HepG2 (cell line): ENCODE measurements around the gene TMEM154. TPM values are rescaled to one million over a fixed set of nuclear protein-coding genes. Genes with fewer than 3 reads are reported as not detected.

Experiments used
- ATAC-seq: fragments of 200-7000 bp; cut with Tn5 transposase; 3 replicates; pipeline ENCODE4 v1.9.1; 2020; ENCODE audit warnings: mild to moderate bottlenecking, moderate library complexity
- BruUV-seq: library from RNA; stranded (reverse); fragments of 400-500 nt; replicated peaks from 2 replicates; lab custom pipeline; 2021; lab: Mats Ljungman, UMichigan
- CTCF ChIA-PET: fragments of 300-600 bp; formaldehyde crosslinking; extraction: SDS; loops from one replicate; lab custom pipeline; 2021; ENCODE audit warnings: low total read pairs, inconsistent platforms, low intra/inter-chr PET ratio; lab: Yijun Ruan, JAX
- POLR2A ChIA-PET: fragments of 350-600 bp; sonication (Branson Sonifier 250); formaldehyde crosslinking; loops from one replicate; lab custom pipeline; 2020; ENCODE audit warnings: antibody characterized with exemption, inconsistent platforms; lab: Yijun Ruan, JAX
- DNase-seq: peaks from one replicate; pipeline ENCODE4 v3.0.0-alpha.2; 2015; ENCODE audit warnings: low spot score
- FAIRE-seq: peaks from 3 replicates; lab custom pipeline; 2011; peaks lifted over from hg19 to GRCh38; lab: Jason Lieb, UNC
- H2AFZ ChIP-seq: one replicate; pipeline ENCODE4 v1.6.1; 2011; ENCODE audit warnings: low read length, inconsistent platforms
- H3K27ac ChIP-seq: fragments of 300-600 bp; 3 replicates; pipeline ENCODE4 v1.8.0; 2011; ENCODE audit warnings: mixed run types, mild to moderate bottlenecking, mixed read lengths, low read length, inconsistent platforms; ENCODE audit not compliant: insufficient read depth; ENCODE audit errors: extremely low read length
- H3K27me3 ChIP-seq, 2 experiments: fragments of 200-600 bp in 1 of 2; 2 replicates in 1 of 2; 3 replicates in 1 of 2; pipeline versions ENCODE4 v1.6.0 to v1.8.0; 2011; ENCODE audit warnings: low read length in 2 of 2, mild to moderate bottlenecking in 2 of 2, moderate library complexity in 2 of 2, inconsistent platforms in 1 of 2; ENCODE audit not compliant: insufficient read depth in 2 of 2, control insufficient read depth in 1 of 2
- H3K36me3 ChIP-seq, 2 experiments: fragments of 200-600 bp in 1 of 2; replicated peaks in 1 of 2; 2 replicates in 1 of 2; 3 replicates in 1 of 2; pipeline versions ENCODE4 v1.5.1 to v1.8.0; 2011; ENCODE audit warnings: low read length in 2 of 2, inconsistent platforms in 1 of 2; ENCODE audit not compliant: insufficient read depth in 2 of 2, control insufficient read depth in 1 of 2
- H3K4me1 ChIP-seq: 2 replicates; pipeline ENCODE4 v1.5.1; 2012; ENCODE audit warnings: low read length, inconsistent platforms; ENCODE audit not compliant: insufficient read depth
- H3K4me2 ChIP-seq: 2 replicates; pipeline ENCODE4 v1.6.0; 2011; ENCODE audit warnings: low read depth, low read length, inconsistent platforms
- H3K4me3 ChIP-seq, 3 experiments: fragments of 200-600 bp in 1 of 3; sonication (generic), shearing (Covaris generic) in 1 of 3; replicated peaks in 1 of 3; 2 replicates each; pipeline ENCODE4 v1.5.1; 2011 to 2016; ENCODE audit warnings: low read length in 3 of 3, inconsistent platforms in 2 of 3, low read depth in 2 of 3, mild to moderate bottlenecking in 2 of 3, control low read depth in 1 of 3, mixed read lengths in 1 of 3; ENCODE audit not compliant: insufficient read depth in 1 of 3
- H3K79me2 ChIP-seq: one replicate; pipeline ENCODE4 v1.6.1; 2011; ENCODE audit warnings: low read length, inconsistent platforms; ENCODE audit not compliant: insufficient read depth
- H3K9ac ChIP-seq: 2 replicates; pipeline ENCODE4 v1.6.0; 2011; ENCODE audit warnings: mild to moderate bottlenecking, low read depth, low read length, inconsistent platforms; ENCODE audit not compliant: insufficient read depth
- H3K9me3 ChIP-seq: 2 replicates; pipeline ENCODE4 v1.5.1; 2012; ENCODE audit warnings: mild to moderate bottlenecking, low read length
- H4K20me1 ChIP-seq: 2 replicates; pipeline ENCODE4 v1.6.0; 2011; ENCODE audit warnings: inconsistent platforms, mild to moderate bottlenecking, low read length, moderate library complexity; ENCODE audit not compliant: insufficient read depth
- ARNTL ChIP-seq: sonication (generic); formaldehyde crosslinking; IDR thresholded peaks from 2 replicates; pipeline ENCODE4 v1.4.0; 2020; ENCODE audit warnings: mild to moderate bottlenecking, missing genetic modification reagents
- CAMTA2 ChIP-seq: sonication (generic); formaldehyde crosslinking; IDR thresholded peaks from 2 replicates; pipeline ENCODE4 v1.4.0; 2020; ENCODE audit warnings: mild to moderate bottlenecking, missing genetic modification reagents, borderline replicate concordance
- HMG20B ChIP-seq: conservative IDR thresholded peaks from 2 replicates; pipeline ENCODE4 v1.6.1; 2016; ENCODE audit warnings: missing genetic modification reagents, missing compliant biosample characterization
- RFXANK ChIP-seq: IDR thresholded peaks from 2 replicates; pipeline ENCODE4 v1.6.1; 2016
- TGIF2 ChIP-seq: IDR thresholded peaks from 2 replicates; pipeline ENCODE4 v1.6.1; 2016; ENCODE audit warnings: control low read depth, missing compliant biosample characterization
- XRCC5 ChIP-seq: fragments of 200-400 bp; formaldehyde crosslinking; optimal IDR thresholded peaks from 2 replicates; pipeline ENCODE3; 2017; ENCODE audit warnings: mild to moderate bottlenecking, low read length
- ZNF589 ChIP-seq: sonication (generic); formaldehyde crosslinking; conservative IDR thresholded peaks from 2 replicates; pipeline ENCODE4 v1.8.0; 2022; ENCODE audit warnings: mild to moderate bottlenecking, moderate library complexity, missing genetic modification reagents
- WGBS: methylation state at CpG from one replicate; pipeline ENCODE4 v1.1.6; 2017; ENCODE audit warnings: low lambda C conversion rate; 5-methylcytosine and 5-hydroxymethylcytosine counted together
- in situ Hi-C: cut with HindIII; loops from 2 replicates; pipeline ENCODE4 v1.10.0; 2017; ENCODE audit warnings: low pct_unique_long_range_greater_than_20kb; ENCODE audit not compliant: extremely low pct_ligation_motif_present
- intact Hi-C: fragments of 100-400 bp; cut with micrococcal nuclease; formaldehyde crosslinking; loops from one replicate; pipeline ENCODE4 v1.10.0; 2022; ENCODE audit not compliant: unreplicated experiment
- polyA plus RNA-seq, 8 experiments: library from polyadenylated mRNA; depleted of rRNA in 3 of 8; stranded (reverse) in 7 of 8; unstranded in 1 of 8; fragments of >200 nt; fragmentation: Illumina TruSeq in 4 of 8; extraction: Trizol in 4 of 8; gene quantifications; 2 replicates each; pipeline versions ENCODE4 v1.2.1 to v1.2.3, GENCODE V29; 2011 to 2016; ENCODE audit warnings: low read depth in 4 of 8, missing spikeins in 1 of 8, mixed read lengths in 1 of 8; ENCODE audit not compliant: insufficient read depth in 1 of 8
- total RNA-seq, 5 experiments: library from RNA; depleted of rRNA; stranded (reverse); fragments of >200 nt; fragmentation: Illumina TruSeq; extraction: Trizol; gene quantifications; 2 replicates each; pipeline ENCODE4 v1.2.3, GENCODE V29; 2016; ENCODE audit warnings: low read depth in 1 of 5
- TF ChIP-seq, protein P1 (sequence below): sonication (generic); formaldehyde crosslinking; IDR thresholded peaks from 2 replicates; pipeline ENCODE4 v1.9.0; 2021; ENCODE audit warnings: mild to moderate bottlenecking, missing genetic modification reagents
- TF ChIP-seq, protein P2 (sequence below): sonication (generic); formaldehyde crosslinking; IDR thresholded peaks from 2 replicates; pipeline ENCODE4 v1.5.1; 2020; ENCODE audit warnings: mild to moderate bottlenecking, missing genetic modification reagents, moderate library complexity

The TMEM154 gene
- total and polyA plus RNA-seq, 2 of the 13 experiments (the other 11 are each of a cell fraction or from before 2014, with no cell fraction given), result 0.03 TPM; not detected in 1

GRCh38 chr4:152591876-152592275 is 87.9 kb downstream of the TMEM154 start (continued):
- TF ChIP-seq, protein P1, sequence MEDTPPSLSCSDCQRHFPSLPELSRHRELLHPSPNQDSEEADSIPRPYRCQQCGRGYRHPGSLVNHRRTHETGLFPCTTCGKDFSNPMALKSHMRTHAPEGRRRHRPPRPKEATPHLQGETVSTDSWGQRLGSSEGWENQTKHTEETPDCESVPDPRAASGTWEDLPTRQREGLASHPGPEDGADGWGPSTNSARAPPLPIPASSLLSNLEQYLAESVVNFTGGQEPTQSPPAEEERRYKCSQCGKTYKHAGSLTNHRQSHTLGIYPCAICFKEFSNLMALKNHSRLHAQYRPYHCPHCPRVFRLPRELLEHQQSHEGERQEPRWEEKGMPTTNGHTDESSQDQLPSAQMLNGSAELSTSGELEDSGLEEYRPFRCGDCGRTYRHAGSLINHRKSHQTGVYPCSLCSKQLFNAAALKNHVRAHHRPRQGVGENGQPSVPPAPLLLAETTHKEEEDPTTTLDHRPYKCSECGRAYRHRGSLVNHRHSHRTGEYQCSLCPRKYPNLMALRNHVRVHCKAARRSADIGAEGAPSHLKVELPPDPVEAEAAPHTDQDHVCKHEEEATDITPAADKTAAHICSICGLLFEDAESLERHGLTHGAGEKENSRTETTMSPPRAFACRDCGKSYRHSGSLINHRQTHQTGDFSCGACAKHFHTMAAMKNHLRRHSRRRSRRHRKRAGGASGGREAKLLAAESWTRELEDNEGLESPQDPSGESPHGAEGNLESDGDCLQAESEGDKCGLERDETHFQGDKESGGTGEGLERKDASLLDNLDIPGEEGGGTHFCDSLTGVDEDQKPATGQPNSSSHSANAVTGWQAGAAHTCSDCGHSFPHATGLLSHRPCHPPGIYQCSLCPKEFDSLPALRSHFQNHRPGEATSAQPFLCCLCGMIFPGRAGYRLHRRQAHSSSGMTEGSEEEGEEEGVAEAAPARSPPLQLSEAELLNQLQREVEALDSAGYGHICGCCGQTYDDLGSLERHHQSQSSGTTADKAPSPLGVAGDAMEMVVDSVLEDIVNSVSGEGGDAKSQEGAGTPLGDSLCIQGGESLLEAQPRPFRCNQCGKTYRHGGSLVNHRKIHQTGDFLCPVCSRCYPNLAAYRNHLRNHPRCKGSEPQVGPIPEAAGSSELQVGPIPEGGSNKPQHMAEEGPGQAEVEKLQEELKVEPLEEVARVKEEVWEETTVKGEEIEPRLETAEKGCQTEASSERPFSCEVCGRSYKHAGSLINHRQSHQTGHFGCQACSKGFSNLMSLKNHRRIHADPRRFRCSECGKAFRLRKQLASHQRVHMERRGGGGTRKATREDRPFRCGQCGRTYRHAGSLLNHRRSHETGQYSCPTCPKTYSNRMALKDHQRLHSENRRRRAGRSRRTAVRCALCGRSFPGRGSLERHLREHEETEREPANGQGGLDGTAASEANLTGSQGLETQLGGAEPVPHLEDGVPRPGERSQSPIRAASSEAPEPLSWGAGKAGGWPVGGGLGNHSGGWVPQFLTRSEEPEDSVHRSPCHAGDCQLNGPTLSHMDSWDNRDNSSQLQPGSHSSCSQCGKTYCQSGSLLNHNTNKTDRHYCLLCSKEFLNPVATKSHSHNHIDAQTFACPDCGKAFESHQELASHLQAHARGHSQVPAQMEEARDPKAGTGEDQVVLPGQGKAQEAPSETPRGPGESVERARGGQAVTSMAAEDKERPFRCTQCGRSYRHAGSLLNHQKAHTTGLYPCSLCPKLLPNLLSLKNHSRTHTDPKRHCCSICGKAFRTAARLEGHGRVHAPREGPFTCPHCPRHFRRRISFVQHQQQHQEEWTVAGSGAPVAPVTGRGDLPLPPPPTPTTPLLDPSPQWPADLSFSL (CRISPR knock-in tag), result no peak
- no peak for TF ChIP-seq CAMTA2 (CRISPR knock-in tag)
- no peak for TF ChIP-seq TGIF2 (CRISPR knock-in tag)
- TF ChIP-seq ZNF589 (CRISPR knock-in tag), result no peak
- TF ChIP-seq ARNTL, result no peak

- Histone ChIP-seq H3K4me1 (peaks cover 18% of the 10 kb centered on the region), H3K79me2 (no peaks in the 10 kb centered on the region), H3K27me3 (peaks cover 0 to 19% of the 10 kb centered on the region in 2 experiments; a peak in 3 of 5 replicates), H3K4me2 (peak overlapping the region; percentile 76), H3K36me3 (no peaks in the 10 kb centered on the region), H3K27ac (no peak overlapping the region), H3K4me3 (peak overlapping the region in 2 of 3 experiments; percentile 37 to 53; a peak in 5 of 6 replicates), H4K20me1 (no peaks in the 10 kb centered on the region), H2AFZ (no peak overlapping the region), H3K9ac (no peak overlapping the region), H3K9me3 (no peaks in the 10 kb centered on the region)
- 0% methylated on average over 2 of the region's 13 CpGs for WGBS
- TF ChIP-seq HMG20B (CRISPR knock-in tag), result no peak
- TF ChIP-seq, protein P2, sequence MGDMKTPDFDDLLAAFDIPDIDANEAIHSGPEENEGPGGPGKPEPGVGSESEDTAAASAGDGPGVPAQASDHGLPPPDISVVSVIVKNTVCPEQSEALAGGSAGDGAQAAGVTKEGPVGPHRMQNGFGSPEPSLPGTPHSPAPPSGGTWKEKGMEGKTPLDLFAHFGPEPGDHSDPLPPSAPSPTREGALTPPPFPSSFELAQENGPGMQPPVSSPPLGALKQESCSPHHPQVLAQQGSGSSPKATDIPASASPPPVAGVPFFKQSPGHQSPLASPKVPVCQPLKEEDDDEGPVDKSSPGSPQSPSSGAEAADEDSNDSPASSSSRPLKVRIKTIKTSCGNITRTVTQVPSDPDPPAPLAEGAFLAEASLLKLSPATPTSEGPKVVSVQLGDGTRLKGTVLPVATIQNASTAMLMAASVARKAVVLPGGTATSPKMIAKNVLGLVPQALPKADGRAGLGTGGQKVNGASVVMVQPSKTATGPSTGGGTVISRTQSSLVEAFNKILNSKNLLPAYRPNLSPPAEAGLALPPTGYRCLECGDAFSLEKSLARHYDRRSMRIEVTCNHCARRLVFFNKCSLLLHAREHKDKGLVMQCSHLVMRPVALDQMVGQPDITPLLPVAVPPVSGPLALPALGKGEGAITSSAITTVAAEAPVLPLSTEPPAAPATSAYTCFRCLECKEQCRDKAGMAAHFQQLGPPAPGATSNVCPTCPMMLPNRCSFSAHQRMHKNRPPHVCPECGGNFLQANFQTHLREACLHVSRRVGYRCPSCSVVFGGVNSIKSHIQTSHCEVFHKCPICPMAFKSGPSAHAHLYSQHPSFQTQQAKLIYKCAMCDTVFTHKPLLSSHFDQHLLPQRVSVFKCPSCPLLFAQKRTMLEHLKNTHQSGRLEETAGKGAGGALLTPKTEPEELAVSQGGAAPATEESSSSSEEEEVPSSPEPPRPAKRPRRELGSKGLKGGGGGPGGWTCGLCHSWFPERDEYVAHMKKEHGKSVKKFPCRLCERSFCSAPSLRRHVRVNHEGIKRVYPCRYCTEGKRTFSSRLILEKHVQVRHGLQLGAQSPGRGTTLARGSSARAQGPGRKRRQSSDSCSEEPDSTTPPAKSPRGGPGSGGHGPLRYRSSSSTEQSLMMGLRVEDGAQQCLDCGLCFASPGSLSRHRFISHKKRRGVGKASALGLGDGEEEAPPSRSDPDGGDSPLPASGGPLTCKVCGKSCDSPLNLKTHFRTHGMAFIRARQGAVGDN (CRISPR knock-in tag), result 0 out of 2 replicates have a peak, but pooled peaks have one; percentile 23
- no peak for TF ChIP-seq XRCC5
- TF ChIP-seq RFXANK, result no peak
- peak; percentile 85 for ATAC-seq
- no peak for DNase-seq
- FAIRE-seq, result no peak
- CTCF ChIA-PET, result no interaction called here
- in situ Hi-C loops (no loop called here), intact Hi-C loops (no loop called here)
- BruUV-seq, result no TSS peak
- POLR2A ChIA-PET, result no interaction called here
Observed at GRCh38 chr4:152591396-152591795, 88.4 kb downstream of the TMEM154 start.
